ENCODE data around the gene CTIF. TPM values are rescaled to one million over a fixed set of nuclear protein-coding genes. Genes with fewer than 3 reads are reported as not detected.

CTIF gene
- polyA plus RNA-seq, 2 donors, result 11.8 to 22.7 TPM

DNA sequence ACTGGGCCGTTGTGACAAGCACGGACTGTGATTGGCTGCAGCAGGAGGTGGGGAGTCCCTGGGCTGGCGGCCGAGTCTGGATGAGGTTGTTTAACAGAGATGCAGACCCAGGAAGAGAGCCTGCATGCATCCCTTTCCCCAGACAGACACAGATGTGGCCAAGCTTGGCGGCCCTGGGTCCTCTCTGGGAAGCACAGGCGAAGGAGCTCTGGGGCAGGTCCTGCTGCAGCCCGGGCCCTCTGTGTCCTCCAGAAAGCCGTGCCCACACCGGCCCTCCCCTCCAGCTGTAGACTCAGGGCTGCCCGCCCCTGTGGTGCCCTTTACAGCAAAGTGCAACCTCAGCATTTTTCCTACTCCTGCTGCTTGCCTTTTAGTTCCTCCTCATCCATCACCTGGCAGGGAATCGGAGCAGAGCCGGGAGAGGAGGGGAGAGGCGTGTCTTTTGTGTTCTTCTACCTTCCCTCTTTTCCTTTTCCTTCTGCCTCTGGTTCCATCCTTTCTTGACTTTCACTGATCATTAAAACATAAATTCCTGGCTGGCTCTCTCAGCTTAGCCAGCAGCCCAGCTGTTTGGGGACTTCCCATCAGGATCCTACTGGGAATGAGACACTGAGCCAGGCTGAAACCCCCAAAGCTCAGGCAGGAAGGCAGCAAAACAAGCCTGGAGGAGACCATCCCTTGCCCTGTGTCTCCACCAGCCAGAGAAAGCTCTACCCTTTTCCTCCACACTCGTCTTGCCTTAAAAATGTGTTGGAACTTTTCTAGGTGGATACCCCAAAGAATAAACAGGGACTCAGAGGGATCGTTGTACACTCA is 75.0 kb downstream of the CTIF start:
- Histone ChIP-seq H3K36me3 (ENCODE audit: control insufficient read depth in 2 of 2, insufficient read depth in 2 of 2, low read length in 1 of 2) (no peaks in the 10 kb centered on the region), H3K4me1 (ENCODE audit: control insufficient read depth in 2 of 2, insufficient read depth in 2 of 2, low read length in 1 of 2) (peaks cover 0 to 5% of the 10 kb centered on the region in 2 donors), H3K4me3 (ENCODE audit: low read depth in 1 of 2, low read length in 2 of 2) (no peak overlapping the region), H3K27me3 (ENCODE audit: control insufficient read depth in 1 of 2, insufficient read depth in 2 of 2, low read length in 2 of 2) (no peaks in the 10 kb centered on the region), H3K27ac (ENCODE audit: low read depth in 2 of 2, low read length in 1 of 2) (peak overlapping the region in 1 of 2 donors; percentile 26), H3K9me3 (ENCODE audit: control insufficient read depth in 2 of 2, insufficient read depth in 1 of 2, low read depth in 1 of 2, low read length in 1 of 2) (no peaks in the 10 kb centered on the region)
- 62 to 67% methylated on average over 15 of the region's 15 CpGs for WGBS, 2 donors

DNA sequence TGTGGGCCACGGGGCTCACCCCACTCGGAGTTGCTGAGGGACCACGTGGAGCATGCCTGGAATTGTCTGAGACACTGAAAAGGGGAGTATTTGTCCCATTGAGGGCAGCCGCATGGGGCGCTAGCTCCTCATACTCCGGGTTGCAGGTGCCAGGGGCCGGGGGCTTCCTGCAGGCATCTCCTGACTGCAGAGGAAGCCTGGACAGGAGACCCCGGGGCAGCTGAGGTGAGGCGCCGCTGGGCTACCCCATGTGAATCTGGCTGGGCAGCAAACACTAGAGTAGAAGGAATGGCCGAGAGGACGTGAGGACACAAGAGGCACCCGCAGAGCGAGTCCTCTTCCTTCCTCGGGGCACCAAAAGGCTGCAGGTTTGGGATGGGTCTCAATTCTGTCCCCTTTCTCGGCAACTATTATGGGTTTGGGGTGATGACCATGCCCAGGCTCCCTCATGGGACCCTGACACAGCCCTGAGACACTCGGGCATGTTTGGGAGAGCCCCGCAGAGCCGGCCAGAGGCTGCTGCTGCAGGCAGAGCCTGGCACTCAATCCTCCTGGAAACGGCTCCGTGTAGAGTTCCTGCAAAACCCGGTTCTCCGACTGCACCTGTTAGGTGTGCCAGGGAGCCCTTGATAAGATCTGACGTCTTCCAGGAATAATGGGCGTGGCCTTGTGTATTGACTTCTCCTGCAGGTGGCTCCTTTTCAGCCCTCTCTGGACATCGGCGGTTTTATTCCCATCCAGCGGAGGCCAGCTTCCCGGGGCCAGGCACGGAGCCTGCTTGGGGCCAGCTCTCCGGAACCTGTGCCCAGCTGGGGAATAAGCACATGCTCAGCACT is 77.0 kb downstream of the CTIF start:
- Histone ChIP-seq H3K27me3 (ENCODE audit: control insufficient read depth in 1 of 2, insufficient read depth in 2 of 2, low read length in 2 of 2) (no peaks in the 10 kb centered on the region), H3K36me3 (ENCODE audit: control insufficient read depth in 2 of 2, insufficient read depth in 2 of 2, low read length in 1 of 2) (peaks cover 0 to 3% of the 10 kb centered on the region in 2 donors), H3K4me3 (ENCODE audit: low read depth in 1 of 2, low read length in 2 of 2) (no peak overlapping the region), H3K27ac (ENCODE audit: low read depth in 2 of 2, low read length in 1 of 2) (no peak overlapping the region), H3K4me1 (ENCODE audit: control insufficient read depth in 2 of 2, insufficient read depth in 2 of 2, low read length in 1 of 2) (peaks cover 0 to 5% of the 10 kb centered on the region in 2 donors), H3K9me3 (ENCODE audit: control insufficient read depth in 2 of 2, insufficient read depth in 1 of 2, low read depth in 1 of 2, low read length in 1 of 2) (no peaks in the 10 kb centered on the region)
- WGBS, 2 donors, result 71 to 83% methylated on average over 31 of the region's 31 CpGs

DNA sequence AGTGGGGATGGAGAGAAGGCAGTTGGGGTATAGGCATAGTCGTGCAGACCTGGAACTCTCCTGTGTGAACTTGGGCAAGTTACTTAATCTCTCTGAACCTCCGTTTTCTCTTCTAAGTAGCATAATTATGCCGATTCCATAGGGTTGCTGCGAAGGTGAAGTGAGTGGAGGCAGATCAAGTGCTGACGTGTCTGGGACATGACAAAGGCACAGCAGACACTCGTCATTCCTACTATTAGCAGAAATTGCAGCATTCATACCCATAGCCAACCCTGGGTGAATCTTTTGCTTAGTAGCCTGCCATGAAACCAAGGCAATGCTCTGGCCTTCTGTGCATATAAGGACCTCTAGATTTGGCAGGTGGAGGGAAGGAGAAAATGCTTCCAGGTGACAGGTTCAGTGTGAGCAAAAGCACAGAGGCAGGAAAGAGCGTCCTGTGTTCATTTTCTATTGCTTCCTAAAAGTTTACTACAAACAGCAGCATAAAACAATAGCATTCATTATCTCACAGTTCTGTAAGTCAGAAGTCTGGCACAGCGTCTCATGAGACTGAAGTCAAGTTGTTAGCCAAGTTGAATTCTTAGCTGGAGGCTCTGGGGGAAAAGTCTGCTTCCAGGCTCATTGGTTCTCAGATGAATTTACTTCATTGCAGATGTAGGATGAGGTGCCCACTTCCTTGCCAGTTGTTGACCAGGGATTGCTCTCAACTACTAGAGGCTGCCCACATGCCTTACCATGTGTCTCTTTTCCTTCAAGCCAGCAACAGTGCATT is 77.8 kb downstream of the CTIF start:
- WGBS, 2 donors, result 77 to 79% methylated on average over 8 of the region's 8 CpGs
- H3K36me3 ChIP-seq (ENCODE audit: control insufficient read depth in 2 of 2, insufficient read depth in 2 of 2, low read length in 1 of 2), result peaks cover 0 to 6% of the 10 kb centered on the region in 2 donors
- H3K4me3 ChIP-seq (ENCODE audit: low read depth in 1 of 2, low read length in 2 of 2), result no peak overlapping the region
- no peaks in the 10 kb centered on the region for H3K27me3 ChIP-seq (ENCODE audit: control insufficient read depth in 1 of 2, insufficient read depth in 2 of 2, low read length in 2 of 2)
- H3K4me1 ChIP-seq (ENCODE audit: control insufficient read depth in 2 of 2, insufficient read depth in 2 of 2, low read length in 1 of 2), result peaks cover 0 to 5% of the 10 kb centered on the region in 2 donors
- H3K9me3 ChIP-seq (ENCODE audit: control insufficient read depth in 2 of 2, insufficient read depth in 1 of 2, low read depth in 1 of 2, low read length in 1 of 2), result no peaks in the 10 kb centered on the region
- H3K27ac ChIP-seq (ENCODE audit: low read depth in 2 of 2, low read length in 1 of 2), result no peak overlapping the region

DNA sequence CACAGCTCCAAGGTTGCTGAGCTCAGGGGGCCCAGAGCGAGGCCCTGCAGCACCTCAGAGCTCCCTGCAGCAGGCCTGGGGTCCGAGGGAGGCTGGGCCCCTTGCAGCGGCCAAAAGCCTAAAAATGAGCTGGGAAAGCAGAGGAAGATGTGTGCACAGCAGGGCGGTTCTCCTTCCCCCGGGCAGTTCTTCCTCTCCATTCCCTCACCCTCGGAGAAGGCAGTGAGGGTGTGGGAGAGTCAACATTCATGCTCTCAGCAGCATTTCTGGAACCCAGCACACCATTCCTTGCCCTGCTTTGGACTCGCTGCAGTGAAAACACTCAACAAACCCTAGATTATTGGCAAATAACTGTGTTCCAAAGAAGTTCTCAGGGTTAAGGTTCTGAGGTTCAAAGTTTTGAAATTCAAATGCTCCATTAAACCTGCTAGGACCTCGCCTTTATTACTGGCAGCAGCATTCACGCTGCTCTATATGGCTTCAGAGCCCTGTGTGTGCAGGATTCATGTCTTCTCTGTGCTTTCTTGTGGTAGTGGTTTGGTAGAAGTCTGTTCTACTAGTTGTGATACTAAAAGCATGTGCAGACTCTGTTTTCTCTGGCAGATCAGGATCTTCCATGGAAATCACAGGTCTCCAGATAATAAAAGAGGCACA is 79.1 kb downstream of the CTIF start:
- no peak overlapping the region for H3K27ac ChIP-seq (ENCODE audit: low read depth in 2 of 2, low read length in 1 of 2)
- no peaks in the 10 kb centered on the region for H3K9me3 ChIP-seq (ENCODE audit: control insufficient read depth in 2 of 2, insufficient read depth in 1 of 2, low read depth in 1 of 2, low read length in 1 of 2)
- WGBS, 2 donors, result 80 to 85% methylated on average over 9 of the region's 9 CpGs
- no peak overlapping the region for H3K4me3 ChIP-seq (ENCODE audit: low read depth in 1 of 2, low read length in 2 of 2)
- no peaks in the 10 kb centered on the region for H3K27me3 ChIP-seq (ENCODE audit: control insufficient read depth in 1 of 2, insufficient read depth in 2 of 2, low read length in 2 of 2)
- H3K4me1 ChIP-seq (ENCODE audit: control insufficient read depth in 2 of 2, insufficient read depth in 2 of 2, low read length in 1 of 2), result peaks cover 0 to 5% of the 10 kb centered on the region in 2 donors
- peaks cover 0 to 6% of the 10 kb centered on the region in 2 donors for H3K36me3 ChIP-seq (ENCODE audit: control insufficient read depth in 2 of 2, insufficient read depth in 2 of 2, low read length in 1 of 2)

DNA sequence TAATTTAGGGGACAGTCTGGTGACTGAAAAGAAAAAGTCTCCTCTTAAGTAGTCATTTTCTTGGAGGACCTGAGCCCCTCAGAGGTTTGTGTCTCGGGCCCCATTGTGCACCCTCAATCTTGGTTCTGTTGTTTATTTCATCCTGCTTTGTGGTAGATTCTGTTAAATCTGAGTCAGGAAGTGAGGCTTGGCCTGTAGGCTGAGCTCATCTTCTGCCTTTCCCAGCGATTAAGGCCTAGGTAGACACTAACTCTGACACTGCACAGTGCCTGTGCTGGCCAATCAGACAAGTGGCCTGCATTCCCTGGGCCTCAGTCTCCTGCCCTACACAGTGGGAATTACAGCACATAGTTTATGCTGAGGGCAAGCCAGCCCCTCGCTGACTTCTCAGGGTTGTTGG is 80.2 kb downstream of the CTIF start:
- H3K9me3 ChIP-seq (ENCODE audit: control insufficient read depth in 2 of 2, insufficient read depth in 1 of 2, low read depth in 1 of 2, low read length in 1 of 2), result no peaks in the 10 kb centered on the region
- WGBS, 2 donors, result 82 to 89% methylated on average over 3 of the region's 3 CpGs
- H3K4me1 ChIP-seq (ENCODE audit: control insufficient read depth in 2 of 2, insufficient read depth in 2 of 2, low read length in 1 of 2), result peaks cover 0 to 5% of the 10 kb centered on the region in 2 donors
- no peak overlapping the region for H3K27ac ChIP-seq (ENCODE audit: low read depth in 2 of 2, low read length in 1 of 2)
- H3K4me3 ChIP-seq (ENCODE audit: low read depth in 1 of 2, low read length in 2 of 2), result no peak overlapping the region
- no peaks in the 10 kb centered on the region for H3K27me3 ChIP-seq (ENCODE audit: control insufficient read depth in 1 of 2, insufficient read depth in 2 of 2, low read length in 2 of 2)
- H3K36me3 ChIP-seq (ENCODE audit: control insufficient read depth in 2 of 2, insufficient read depth in 2 of 2, low read length in 1 of 2), result peaks cover 0 to 6% of the 10 kb centered on the region in 2 donors

DNA sequence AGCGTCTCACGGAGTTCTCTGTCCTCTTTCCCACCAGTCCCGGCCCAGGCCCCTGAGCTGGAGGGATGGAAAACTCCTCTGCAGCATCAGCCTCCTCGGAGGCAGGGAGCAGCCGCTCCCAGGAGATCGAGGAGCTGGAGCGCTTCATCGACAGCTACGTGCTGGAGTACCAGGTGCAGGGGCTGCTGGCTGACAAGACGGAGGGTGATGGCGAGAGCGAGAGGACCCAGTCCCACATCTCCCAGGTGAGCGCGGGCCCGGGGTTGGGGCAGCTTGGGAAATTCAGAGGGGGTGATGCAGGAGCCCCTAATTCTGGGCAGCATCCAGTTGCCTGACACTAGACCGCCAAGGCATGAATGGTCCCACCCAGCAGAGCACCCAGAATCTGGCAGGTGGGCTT is 80.7 kb downstream of the CTIF start:
- H3K9me3 ChIP-seq (ENCODE audit: control insufficient read depth in 2 of 2, insufficient read depth in 1 of 2, low read depth in 1 of 2, low read length in 1 of 2), result no peaks in the 10 kb centered on the region
- WGBS, 2 donors, result 93 to 95% methylated on average over 16 of the region's 16 CpGs

DNA sequence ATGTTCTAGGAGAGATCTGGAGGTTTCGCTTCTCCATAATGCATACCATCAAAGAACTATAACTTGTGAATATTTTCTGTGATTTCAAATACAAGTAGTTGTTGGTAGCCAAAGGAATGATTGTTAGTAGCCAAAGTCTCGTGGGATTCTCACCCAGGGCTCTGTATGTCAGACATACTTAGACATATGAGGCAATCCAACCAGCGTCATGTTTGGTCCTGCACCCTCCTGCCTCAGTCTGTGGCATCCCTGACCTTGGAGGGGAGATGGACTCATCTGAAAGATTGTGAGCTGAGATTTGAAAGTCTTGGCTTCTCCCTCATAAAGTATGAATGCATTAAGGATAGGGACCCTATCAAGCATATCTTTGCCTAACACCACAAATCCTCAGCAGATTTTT is 81.2 kb downstream of the CTIF start:
- H3K36me3 ChIP-seq (ENCODE audit: control insufficient read depth in 2 of 2, insufficient read depth in 2 of 2, low read length in 1 of 2), result peaks cover 0 to 6% of the 10 kb centered on the region in 2 donors
- H3K4me1 ChIP-seq (ENCODE audit: control insufficient read depth in 2 of 2, insufficient read depth in 2 of 2, low read length in 1 of 2), result peaks cover 0 to 5% of the 10 kb centered on the region in 2 donors
- 87 to 93% methylated on average over 3 of the region's 3 CpGs for WGBS, 2 donors
- no peak overlapping the region for H3K27ac ChIP-seq (ENCODE audit: low read depth in 2 of 2, low read length in 1 of 2)
- H3K27me3 ChIP-seq (ENCODE audit: control insufficient read depth in 1 of 2, insufficient read depth in 2 of 2, low read length in 2 of 2), result no peaks in the 10 kb centered on the region
- H3K4me3 ChIP-seq (ENCODE audit: low read depth in 1 of 2, low read length in 2 of 2), result no peak overlapping the region
- no peaks in the 10 kb centered on the region for H3K9me3 ChIP-seq (ENCODE audit: control insufficient read depth in 2 of 2, insufficient read depth in 1 of 2, low read depth in 1 of 2, low read length in 1 of 2)

More for the DNA sequence above, 80.7 kb downstream of the CTIF start:
- H3K36me3 ChIP-seq (ENCODE audit: control insufficient read depth in 2 of 2, insufficient read depth in 2 of 2, low read length in 1 of 2), result peaks cover 0 to 6% of the 10 kb centered on the region in 2 donors
- H3K27me3 ChIP-seq (ENCODE audit: control insufficient read depth in 1 of 2, insufficient read depth in 2 of 2, low read length in 2 of 2), result no peaks in the 10 kb centered on the region
- no peak overlapping the region for H3K4me3 ChIP-seq (ENCODE audit: low read depth in 1 of 2, low read length in 2 of 2)
- peaks cover 0 to 5% of the 10 kb centered on the region in 2 donors for H3K4me1 ChIP-seq (ENCODE audit: control insufficient read depth in 2 of 2, insufficient read depth in 2 of 2, low read length in 1 of 2)
- H3K27ac ChIP-seq (ENCODE audit: low read depth in 2 of 2, low read length in 1 of 2), result no peak overlapping the region

DNA sequence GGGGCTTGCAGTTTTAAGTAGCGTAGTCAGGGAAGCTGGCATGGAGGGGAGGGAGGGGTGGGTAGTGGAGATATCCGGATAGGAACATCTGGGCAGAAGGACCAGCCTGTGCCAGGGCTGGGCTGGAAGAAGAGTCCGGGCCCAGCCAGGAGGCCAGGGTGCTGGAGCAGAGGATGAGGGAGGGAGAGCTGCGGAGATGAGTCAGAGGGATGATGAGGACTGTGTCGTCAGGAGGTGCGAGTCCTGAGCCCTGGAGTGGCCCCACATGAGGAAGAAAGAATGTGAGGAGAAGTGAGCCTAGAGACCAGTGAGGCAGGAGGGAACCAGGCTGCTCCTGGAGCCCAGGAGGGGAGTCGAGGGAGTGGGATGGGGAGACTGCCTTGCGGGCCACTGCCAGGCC is 82.4 kb downstream of the CTIF start:
- Histone ChIP-seq H3K9me3 (ENCODE audit: control insufficient read depth in 2 of 2, insufficient read depth in 1 of 2, low read depth in 1 of 2, low read length in 1 of 2) (no peaks in the 10 kb centered on the region), H3K27ac (ENCODE audit: low read depth in 2 of 2, low read length in 1 of 2) (no peak overlapping the region), H3K27me3 (ENCODE audit: control insufficient read depth in 1 of 2, insufficient read depth in 2 of 2, low read length in 2 of 2) (no peaks in the 10 kb centered on the region), H3K4me1 (ENCODE audit: control insufficient read depth in 2 of 2, insufficient read depth in 2 of 2, low read length in 1 of 2) (peaks cover 0 to 5% of the 10 kb centered on the region in 2 donors), H3K36me3 (ENCODE audit: control insufficient read depth in 2 of 2, insufficient read depth in 2 of 2, low read length in 1 of 2) (peaks cover 0 to 6% of the 10 kb centered on the region in 2 donors), H3K4me3 (ENCODE audit: low read depth in 1 of 2, low read length in 2 of 2) (no peak overlapping the region)
- WGBS, 2 donors, result 89% methylated on average over 8 of the region's 8 CpGs
